Muscle of leg (tissue), 11 donors: Measurements from ENCODE around the gene PCID2. TPM values are rescaled to one million over a fixed set of nuclear protein-coding genes. Genes with fewer than 3 reads are reported as not detected.

Experiments used
- DNase-seq: peaks from one replicate; pipeline ENCODE4 v3.0.0; 2013
- H3K27ac ChIP-seq: one replicate; pipeline ENCODE4 v1.5.1; 2013; ENCODE audit warnings: mild to moderate bottlenecking, low read length, control low read depth
- H3K27me3 ChIP-seq: one replicate; pipeline ENCODE4 v1.6.1; 2013; ENCODE audit warnings: low read length; ENCODE audit not compliant: control insufficient read depth, insufficient read depth
- H3K36me3 ChIP-seq: one replicate; pipeline ENCODE4 v1.6.1; 2013; ENCODE audit warnings: low read length; ENCODE audit not compliant: control insufficient read depth, insufficient read depth
- H3K4me1 ChIP-seq: one replicate; pipeline ENCODE4 v1.6.1; 2013; ENCODE audit warnings: low read length; ENCODE audit not compliant: control insufficient read depth, insufficient read depth
- H3K4me3 ChIP-seq: one replicate; pipeline ENCODE4 v1.5.1; 2013; ENCODE audit warnings: low read length, control low read depth
- H3K9me3 ChIP-seq: replicated peaks from 2 replicates; pipeline ENCODE4 v1.6.1; 2013; ENCODE audit warnings: low read depth, low read length; ENCODE audit not compliant: control insufficient read depth
- WGBS: methylation state at CpG from one replicate; pipeline ENCODE4 v1.1.5; 2013; ENCODE audit warnings: missing lambda C conversion rate; ENCODE audit not compliant: insufficient coverage; 5-methylcytosine and 5-hydroxymethylcytosine counted together
- polyA plus RNA-seq, 8 donors: library from polyadenylated mRNA; unstranded; fragments of 120-200 nt; gene quantifications; one replicate each; pipeline versions ENCODE4 v1.2.1 to v1.2.3, GENCODE V29; 2013; ENCODE audit warnings: inconsistent platforms in 1 of 8, low replicate concordance in 1 of 8; ENCODE audit not compliant: insufficient read length in 8 of 8, insufficient read depth in 1 of 8
- total RNA-seq: library from RNA; stranded (reverse); fragments of 120-200 nt; gene quantifications from one replicate; pipeline ENCODE4 v1.2.4, GENCODE V29; 2013

PCID2 gene
- total and polyA plus RNA-seq, 9 donors: 34.6 to 44.3 (median 37.2) TPM

DNA sequence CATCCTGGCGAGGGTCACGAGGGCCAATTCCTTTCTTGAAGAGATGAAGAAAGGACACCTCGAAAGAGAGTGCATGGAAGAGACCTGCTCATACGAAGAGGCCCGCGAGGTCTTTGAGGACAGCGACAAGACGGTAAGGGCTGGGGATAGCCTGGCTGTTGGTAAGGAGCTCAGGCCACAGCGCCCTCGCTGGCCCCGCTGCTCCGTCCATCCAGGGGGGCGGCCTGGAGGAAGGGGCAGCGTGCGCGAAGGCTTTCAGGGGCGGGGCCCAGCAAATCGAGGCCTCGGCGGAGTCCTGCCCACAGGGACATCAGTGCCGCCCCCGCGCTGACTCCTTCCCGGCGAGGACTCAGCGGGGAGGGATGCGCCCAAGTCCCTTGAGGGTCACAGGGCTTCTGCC lies 79.0 kb downstream of the PCID2 start:
- no peaks in the 10 kb centered on the region for H3K9me3 ChIP-seq
- H3K27ac ChIP-seq: no peak overlapping the region
- peak overlapping the region; percentile 37 for H3K4me3 ChIP-seq
- H3K4me1 ChIP-seq: peaks cover 9% of the 10 kb centered on the region
- DNase-seq: no peak
- WGBS: 49% methylated on average over 26 of the region's 27 CpGs
- H3K27me3 ChIP-seq: peaks cover 19% of the 10 kb centered on the region
- H3K36me3 ChIP-seq: no peaks in the 10 kb centered on the region

Other genes with a start within 250 kb of the PCID2 start
- gene MCF2L, start 239.5 kb downstream of the PCID2 start, total RNA-seq: 19.2 TPM
- 10 to 100 TPM; 15.9 to 27.6 (median 20.6) TPM for gene MCF2L, start 239.5 kb downstream of the PCID2 start, polyA plus RNA-seq
- gene F7, start 102.9 kb downstream of the PCID2 start, total RNA-seq: 1.6 TPM
- gene F7, start 102.9 kb downstream of the PCID2 start, polyA plus RNA-seq: 1 to 10 TPM in 7 of 8 donors, under 1 TPM in 1; 0.99 to 2.0 (median 1.5) TPM
- 41.0 TPM for gene F10, start 85.9 kb downstream of the PCID2 start, total RNA-seq
- 10 to 100 TPM in 7 of 8 donors, 1 to 10 TPM in 1; 6.7 to 19.3 (median 13.7) TPM for gene F10, start 85.9 kb downstream of the PCID2 start, polyA plus RNA-seq
- gene PROZ, start 50.0 kb downstream of the PCID2 start, total RNA-seq: not detected
- gene PROZ, start 50.0 kb downstream of the PCID2 start, polyA plus RNA-seq: under 1 TPM in 6 of 8 donors, not detected in 2; 0.08 to 0.28 (median 0.15) TPM
- gene CUL4A, start 944 bp upstream of the PCID2 start, total RNA-seq: 55.8 TPM
- gene CUL4A, start 944 bp upstream of the PCID2 start, polyA plus RNA-seq: 10 to 100 TPM; 52.4 to 72.3 (median 62.9) TPM
- gene LAMP1, start 88.6 kb upstream of the PCID2 start, total RNA-seq: 69.6 TPM
- gene LAMP1, start 88.6 kb upstream of the PCID2 start, polyA plus RNA-seq: 100 to 1,000 TPM in 3 of 8 donors, 10 to 100 TPM in 5; 86.3 to 120 (median 94.1) TPM
- 2.9 TPM for gene GRTP1, start 155.5 kb upstream of the PCID2 start, total RNA-seq
- gene GRTP1, start 155.5 kb upstream of the PCID2 start, polyA plus RNA-seq: 1 to 10 TPM; 1.5 to 4.5 (median 2.8) TPM
- 212 TPM for gene ADPRHL1, start 244.8 kb upstream of the PCID2 start, total RNA-seq
- gene ADPRHL1, start 244.8 kb upstream of the PCID2 start, polyA plus RNA-seq: 100 to 1,000 TPM; 150 to 282 (median 207) TPM